ENCODE data around the gene COL5A1. TPM values are rescaled to one million over a fixed set of nuclear protein-coding genes. Genes with fewer than 3 reads are reported as not detected.

The COL5A1 gene
- polyA plus RNA-seq, 1 donor (not counting 4 experiments of a cell fraction or from before 2014, with no cell fraction given), result 3.1 TPM

- H3K27ac ChIP-seq (ENCODE audit: control insufficient read depth, insufficient read depth, low read length), result no peak overlapping the region
- dilution Hi-C loops (cut with MboI; ENCODE audit: extremely low pct_ligation_motif_present, low sequenced_read_pairs), result no loop called here
Observed at GRCh38 chr9:134789168-134789567, 147.6 kb downstream of the COL5A1 start.

GRCh38 chr9:134791009-134791408 lies 149.4 kb downstream of the COL5A1 start:
- no peak for TF ChIP-seq EZH2 (IDR thresholded peaks at IDR 0.05; ENCODE audit: low read length)
- TF ChIP-seq CTCF (optimal IDR thresholded peaks at IDR 0.05 in 1 of 3, IDR thresholded peaks at IDR 0.05 in 1 of 3, conservative IDR thresholded peaks at IDR 0.05 in 1 of 3; ENCODE audit: extremely low read depth in 1 of 3, insufficient read depth in 2 of 3, low read length in 3 of 3), result no peak

More at GRCh38 chr9:134789168-134789567, 147.6 kb downstream of the COL5A1 start:
- no peak overlapping the region for H2AFZ ChIP-seq (ENCODE audit: control insufficient read depth, low read length)
- H3K9ac ChIP-seq (ENCODE audit: control insufficient read depth, extremely low read depth, insufficient read depth, low read length), result no peak overlapping the region
- FAIRE-seq, result no peak
- H3K4me1 ChIP-seq (ENCODE audit: control insufficient read depth, extremely low read depth, insufficient read depth, low read length), result no peaks in the 10 kb centered on the region
- no peak for DNase-seq (ENCODE audit: low read depth, low spot score)
- H3K9me1 ChIP-seq (ENCODE audit: control insufficient read depth, extremely low read depth, insufficient read depth, low read length), result no peaks in the 10 kb centered on the region
- no peaks in the 10 kb centered on the region for H3K9me3 ChIP-seq (ENCODE audit: control insufficient read depth, low read depth, low read length)
- H3K27me3 ChIP-seq (ENCODE audit: control insufficient read depth, extremely low read depth, insufficient read depth, low read length), result no peaks in the 10 kb centered on the region
- H3K79me2 ChIP-seq (ENCODE audit: control insufficient read depth, insufficient read depth, low read length), result no peaks in the 10 kb centered on the region
- H4K20me1 ChIP-seq (ENCODE audit: control insufficient read depth, extremely low read depth, insufficient read depth, low read length), result no peaks in the 10 kb centered on the region
- no peaks in the 10 kb centered on the region for H3K36me3 ChIP-seq (ENCODE audit: control insufficient read depth in 2 of 2, extremely low read depth in 1 of 2, insufficient read depth in 2 of 2, low read length in 2 of 2)
- no peak for TF ChIP-seq EZH2 (IDR thresholded peaks at IDR 0.05; ENCODE audit: low read length)
- no peak for TF ChIP-seq CTCF (optimal IDR thresholded peaks at IDR 0.05 in 1 of 3, IDR thresholded peaks at IDR 0.05 in 1 of 3, conservative IDR thresholded peaks at IDR 0.05 in 1 of 3; ENCODE audit: extremely low read depth in 1 of 3, insufficient read depth in 2 of 3, low read length in 3 of 3)
- no peak overlapping the region for H3K4me3 ChIP-seq (ENCODE audit: control insufficient read depth in 2 of 3, extremely low read depth in 1 of 3, insufficient read depth in 2 of 3, low read depth in 1 of 3, low read length in 3 of 3)
- H3K4me2 ChIP-seq (ENCODE audit: control insufficient read depth, extremely low read depth, insufficient read depth, low read depth, low read length), result no peak overlapping the region

More at GRCh38 chr9:134791009-134791408, 149.4 kb downstream of the COL5A1 start:
- Histone ChIP-seq H3K9ac (ENCODE audit: control insufficient read depth, extremely low read depth, insufficient read depth, low read length) (no peak overlapping the region), H3K4me3 (ENCODE audit: control insufficient read depth in 2 of 3, extremely low read depth in 1 of 3, insufficient read depth in 2 of 3, low read depth in 1 of 3, low read length in 3 of 3) (no peak overlapping the region), H3K27me3 (ENCODE audit: control insufficient read depth, extremely low read depth, insufficient read depth, low read length) (no peaks in the 10 kb centered on the region), H3K79me2 (ENCODE audit: control insufficient read depth, insufficient read depth, low read length) (no peaks in the 10 kb centered on the region), H2AFZ (ENCODE audit: control insufficient read depth, low read length) (no peak overlapping the region), H3K27ac (ENCODE audit: control insufficient read depth, insufficient read depth, low read length) (no peak overlapping the region), H3K9me1 (ENCODE audit: control insufficient read depth, extremely low read depth, insufficient read depth, low read length) (no peaks in the 10 kb centered on the region), H3K4me1 (ENCODE audit: control insufficient read depth, extremely low read depth, insufficient read depth, low read length) (no peaks in the 10 kb centered on the region), H3K9me3 (ENCODE audit: control insufficient read depth, low read depth, low read length) (no peaks in the 10 kb centered on the region), H4K20me1 (ENCODE audit: control insufficient read depth, extremely low read depth, insufficient read depth, low read length) (no peaks in the 10 kb centered on the region), H3K4me2 (ENCODE audit: control insufficient read depth, extremely low read depth, insufficient read depth, low read depth, low read length) (no peak overlapping the region), H3K36me3 (ENCODE audit: control insufficient read depth in 2 of 2, extremely low read depth in 1 of 2, insufficient read depth in 2 of 2, low read length in 2 of 2) (no peaks in the 10 kb centered on the region)
- no peak for FAIRE-seq
- no peak for DNase-seq (ENCODE audit: low read depth, low spot score)
- dilution Hi-C loops (cut with MboI; ENCODE audit: extremely low pct_ligation_motif_present, low sequenced_read_pairs), result no loop called here
